ENCODE measurements around the gene OTOGL.

DNA sequence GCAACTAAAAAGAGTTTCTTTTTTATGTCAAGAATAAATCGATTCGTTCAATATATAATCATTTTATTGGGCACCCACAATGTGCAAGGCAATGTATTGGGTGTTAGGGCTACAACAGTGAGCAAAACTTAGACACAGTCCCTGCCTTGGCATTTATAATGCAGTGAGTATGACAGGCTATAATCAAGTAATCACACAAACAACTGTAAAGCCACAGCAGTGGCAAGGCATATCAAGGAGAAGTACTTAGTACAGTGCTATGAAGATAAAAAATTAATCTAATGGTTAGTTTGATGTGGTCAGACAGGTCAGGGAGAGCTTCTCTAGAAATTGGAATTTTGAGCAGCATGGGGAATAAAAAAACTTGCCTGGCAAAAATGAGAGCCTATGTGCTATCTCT, 39.5 kb upstream of the OTOGL start:
- TF ChIP-seq, protein P1, sequence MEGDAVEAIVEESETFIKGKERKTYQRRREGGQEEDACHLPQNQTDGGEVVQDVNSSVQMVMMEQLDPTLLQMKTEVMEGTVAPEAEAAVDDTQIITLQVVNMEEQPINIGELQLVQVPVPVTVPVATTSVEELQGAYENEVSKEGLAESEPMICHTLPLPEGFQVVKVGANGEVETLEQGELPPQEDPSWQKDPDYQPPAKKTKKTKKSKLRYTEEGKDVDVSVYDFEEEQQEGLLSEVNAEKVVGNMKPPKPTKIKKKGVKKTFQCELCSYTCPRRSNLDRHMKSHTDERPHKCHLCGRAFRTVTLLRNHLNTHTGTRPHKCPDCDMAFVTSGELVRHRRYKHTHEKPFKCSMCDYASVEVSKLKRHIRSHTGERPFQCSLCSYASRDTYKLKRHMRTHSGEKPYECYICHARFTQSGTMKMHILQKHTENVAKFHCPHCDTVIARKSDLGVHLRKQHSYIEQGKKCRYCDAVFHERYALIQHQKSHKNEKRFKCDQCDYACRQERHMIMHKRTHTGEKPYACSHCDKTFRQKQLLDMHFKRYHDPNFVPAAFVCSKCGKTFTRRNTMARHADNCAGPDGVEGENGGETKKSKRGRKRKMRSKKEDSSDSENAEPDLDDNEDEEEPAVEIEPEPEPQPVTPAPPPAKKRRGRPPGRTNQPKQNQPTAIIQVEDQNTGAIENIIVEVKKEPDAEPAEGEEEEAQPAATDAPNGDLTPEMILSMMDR (IDR thresholded peaks at IDR 0.05): no peak
- TF ChIP-seq ZFX (IDR thresholded peaks at IDR 0.05; ENCODE audit: borderline replicate concordance): no peak
